Adipocyte (in vitro differentiated cells): ENCODE measurements around the gene STMN3.
A peak's percentile ranks its signal among the peaks of the same experiment; 100 is the strongest.
"Not testable (repeated sequence)": the region's sequence is repeated elsewhere in the genome, so short reads cannot be mapped to it uniquely, and the experiment has no call there.

Experiments used
- DNase-seq: peaks from one replicate; pipeline ENCODE4 v3.0.0-alpha.2; 2015; ENCODE audit warnings: low read depth
- H3K27me3 ChIP-seq: replicated peaks from 2 replicates; pipeline ENCODE4 v1.7.0; 2013; ENCODE audit warnings: mild to moderate bottlenecking, low read length, moderate library complexity; ENCODE audit not compliant: control insufficient read depth, insufficient read depth
- H3K36me3 ChIP-seq: 2 replicates; pipeline ENCODE4 v1.7.0; 2013; ENCODE audit warnings: low read length, mild to moderate bottlenecking, moderate library complexity; ENCODE audit not compliant: control insufficient read depth, insufficient read depth, severe bottlenecking
- H3K4me1 ChIP-seq: 2 replicates; pipeline ENCODE4 v1.7.0; 2013; ENCODE audit warnings: mild to moderate bottlenecking, low read length, moderate library complexity; ENCODE audit not compliant: control insufficient read depth, insufficient read depth
- H3K4me3 ChIP-seq: 2 replicates; pipeline ENCODE4 v1.7.0; 2013; ENCODE audit warnings: mild to moderate bottlenecking, low read length, moderate library complexity
- H3K9ac ChIP-seq: 2 replicates; pipeline ENCODE4 v1.7.0; 2013; ENCODE audit warnings: mild to moderate bottlenecking, low read length, moderate library complexity
- H3K9me3 ChIP-seq: 2 replicates; pipeline ENCODE4 v1.7.0; 2013; ENCODE audit warnings: mild to moderate bottlenecking, low read length, moderate library complexity; ENCODE audit not compliant: control insufficient read depth

STMN3 gene

DNA sequence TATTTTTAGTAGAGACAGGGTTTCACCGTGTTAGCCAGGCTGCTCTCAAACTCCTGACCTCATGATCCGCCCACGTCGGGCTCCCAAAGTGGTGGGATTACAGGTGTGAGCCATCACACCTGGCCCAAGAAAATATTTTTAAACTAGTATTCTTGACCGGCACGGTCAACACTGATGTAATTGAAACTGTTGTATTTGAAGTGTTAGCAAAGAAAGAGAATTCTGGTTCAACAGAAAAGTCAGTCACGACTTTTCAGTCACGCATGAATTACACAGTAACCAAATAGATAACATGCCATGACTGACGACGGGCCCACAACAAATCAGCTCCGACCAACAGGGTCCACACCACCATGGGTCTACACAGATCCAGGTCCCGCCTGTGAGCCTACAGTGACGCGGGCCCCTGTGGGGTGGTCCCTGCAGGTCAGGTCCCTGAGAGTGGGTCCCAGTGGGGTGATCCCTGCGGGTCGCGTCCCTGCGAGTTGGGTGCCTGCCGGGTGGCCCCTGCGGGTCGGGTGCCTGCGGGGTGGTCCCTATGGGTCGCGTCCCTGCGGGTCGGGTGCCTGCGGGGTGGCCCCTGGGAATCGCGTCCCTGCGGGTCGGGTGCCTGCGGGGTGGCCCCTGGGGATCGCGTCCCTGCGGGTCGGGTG, 27.3 kb downstream of the STMN3 start:
- Histone ChIP-seq H3K4me3 (peak overlapping the region; percentile 89), H3K9me3 (no peaks in the 10 kb centered on the region), H3K36me3 (no peaks in the 10 kb centered on the region), H3K9ac (peak overlapping the region; percentile 95), H3K4me1 (peaks cover 14% of the 10 kb centered on the region), H3K27me3 (no peaks in the 10 kb centered on the region)
- DNase-seq = peak; percentile 59

DNA sequence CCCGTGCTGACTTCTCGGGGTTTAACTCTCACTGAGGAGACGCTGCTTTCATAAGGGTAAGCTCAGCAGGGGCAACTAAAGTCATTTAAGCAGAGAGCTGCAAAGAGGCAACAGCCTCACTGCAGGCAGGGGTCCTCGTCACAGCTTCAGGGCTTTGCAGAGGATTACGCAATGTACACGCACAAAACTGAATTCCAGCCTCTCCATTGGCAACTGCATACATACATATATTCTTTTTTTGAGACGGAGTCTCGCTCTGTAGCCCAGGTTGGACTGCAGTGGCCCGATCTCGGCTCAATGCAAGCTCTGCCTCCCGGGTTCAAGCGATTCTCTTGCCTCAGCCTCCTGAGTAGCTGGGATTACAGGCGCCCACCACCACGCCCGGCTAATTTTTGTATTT, 28.7 kb downstream of the STMN3 start:
- Histone ChIP-seq H3K4me3 (no peak overlapping the region), H3K36me3 (no peaks in the 10 kb centered on the region), H3K4me1 (peaks cover 14% of the 10 kb centered on the region), H3K9ac (no peak overlapping the region), H3K9me3 (no peaks in the 10 kb centered on the region), H3K27me3 (no peaks in the 10 kb centered on the region)
- peak; percentile 60 for DNase-seq

DNA sequence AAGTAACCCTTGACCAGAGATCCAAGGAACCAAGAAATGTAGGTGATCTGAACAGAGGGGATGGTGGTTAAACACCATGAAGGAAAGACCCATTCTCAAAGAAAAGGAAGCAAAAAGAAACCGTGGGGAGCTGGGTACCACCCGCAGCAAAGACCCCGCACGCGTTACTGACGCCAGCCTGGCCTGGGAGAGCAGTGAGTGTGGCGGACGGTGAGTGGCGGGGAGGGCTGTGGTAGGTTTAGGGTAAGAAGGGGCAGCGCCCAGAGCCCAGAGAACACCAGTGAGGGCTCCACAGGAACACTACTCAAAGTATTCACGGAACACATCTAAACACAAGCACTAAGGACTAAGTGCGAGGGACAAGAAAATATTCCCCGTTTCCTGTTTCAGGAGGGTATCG, 30.5 kb downstream of the STMN3 start:
- no peaks in the 10 kb centered on the region for H3K27me3 ChIP-seq

DNA sequence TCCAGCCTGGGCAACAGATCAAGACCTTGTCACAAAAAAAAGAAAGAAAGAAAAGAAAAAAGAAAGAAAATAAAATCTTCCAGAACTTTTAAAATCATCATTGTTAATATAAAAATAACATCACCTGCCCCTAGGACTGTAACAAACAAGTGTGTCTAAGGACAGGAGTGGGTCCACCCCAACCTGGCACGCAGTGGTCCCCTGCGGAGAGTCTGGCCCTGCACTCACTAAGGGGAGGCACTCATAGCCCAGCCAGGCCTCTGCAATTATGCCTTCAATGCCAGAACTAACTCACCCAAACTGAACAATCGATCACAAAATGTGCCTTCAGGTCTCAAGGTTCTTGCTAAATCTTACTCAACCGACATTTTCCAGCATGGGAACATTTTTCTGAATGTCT, 31.1 kb downstream of the STMN3 start:
- H3K4me3 ChIP-seq = no peak overlapping the region

More for the DNA sequence above, 30.5 kb downstream of the STMN3 start:
- H3K4me1 ChIP-seq = peaks cover 3% of the 10 kb centered on the region
- no peak for DNase-seq
- peaks cover 12% of the 10 kb centered on the region for H3K36me3 ChIP-seq
- H3K4me3 ChIP-seq = no peak overlapping the region
- no peaks in the 10 kb centered on the region for H3K9me3 ChIP-seq
- no peak overlapping the region for H3K9ac ChIP-seq

DNA sequence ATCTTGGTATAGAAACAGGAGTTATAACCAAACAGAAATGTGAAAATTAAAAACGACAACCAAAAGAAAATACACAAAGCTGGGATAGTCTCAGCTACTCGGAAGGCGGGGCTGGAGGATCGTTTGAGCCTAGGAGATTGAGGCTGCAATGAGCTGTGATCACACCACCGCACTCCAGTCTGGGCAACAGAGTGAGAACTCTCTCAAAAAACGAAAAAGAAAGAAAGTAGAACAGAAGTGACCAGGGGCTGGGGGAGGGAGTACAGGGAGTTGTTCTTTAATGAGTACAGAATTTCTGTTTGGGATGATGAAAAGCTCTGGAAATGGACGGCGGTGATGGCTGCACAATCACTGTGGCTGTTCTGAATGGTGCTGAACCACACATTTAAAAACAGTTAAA, 32.2 kb downstream of the STMN3 start:
- Histone ChIP-seq H3K9ac (no peak overlapping the region), H3K27me3 (no peaks in the 10 kb centered on the region), H3K4me1 (peaks cover 3% of the 10 kb centered on the region), H3K4me3 (no peak overlapping the region), H3K9me3 (no peaks in the 10 kb centered on the region), H3K36me3 (peaks cover 23% of the 10 kb centered on the region)
- no peak for DNase-seq

More for the DNA sequence above, 31.1 kb downstream of the STMN3 start:
- H3K9me3 ChIP-seq = no peaks in the 10 kb centered on the region
- H3K36me3 ChIP-seq = peaks cover 16% of the 10 kb centered on the region
- DNase-seq = no peak
- H3K4me1 ChIP-seq = peaks cover 3% of the 10 kb centered on the region
- H3K9ac ChIP-seq = no peak overlapping the region
- H3K27me3 ChIP-seq = no peaks in the 10 kb centered on the region

DNA sequence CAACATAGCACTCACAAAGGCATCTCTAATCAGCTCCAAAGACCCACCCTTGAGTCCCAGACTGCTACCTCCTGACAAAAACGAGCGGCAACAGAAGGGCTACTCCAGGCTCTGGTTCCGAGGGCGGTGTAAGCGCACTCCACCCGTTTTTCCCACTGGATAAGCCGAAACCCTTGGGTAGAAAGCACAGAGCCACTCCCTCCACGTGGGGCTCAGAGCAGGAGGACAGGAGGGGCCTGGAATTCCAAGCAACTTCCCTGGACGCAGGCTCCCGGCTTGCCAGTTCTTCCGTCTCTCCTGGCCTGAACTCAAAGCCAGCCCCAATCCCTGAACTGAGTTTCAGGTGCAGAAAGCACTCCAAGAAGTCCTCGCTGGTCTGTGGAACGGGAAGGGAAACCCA, 33.7 kb downstream of the STMN3 start:
- Histone ChIP-seq H3K4me3 (no peak overlapping the region), H3K36me3 (peaks cover 28% of the 10 kb centered on the region), H3K9me3 (no peaks in the 10 kb centered on the region), H3K4me1 (peaks cover 2% of the 10 kb centered on the region), H3K27me3 (no peaks in the 10 kb centered on the region), H3K9ac (no peak overlapping the region)
- DNase-seq = no peak

DNA sequence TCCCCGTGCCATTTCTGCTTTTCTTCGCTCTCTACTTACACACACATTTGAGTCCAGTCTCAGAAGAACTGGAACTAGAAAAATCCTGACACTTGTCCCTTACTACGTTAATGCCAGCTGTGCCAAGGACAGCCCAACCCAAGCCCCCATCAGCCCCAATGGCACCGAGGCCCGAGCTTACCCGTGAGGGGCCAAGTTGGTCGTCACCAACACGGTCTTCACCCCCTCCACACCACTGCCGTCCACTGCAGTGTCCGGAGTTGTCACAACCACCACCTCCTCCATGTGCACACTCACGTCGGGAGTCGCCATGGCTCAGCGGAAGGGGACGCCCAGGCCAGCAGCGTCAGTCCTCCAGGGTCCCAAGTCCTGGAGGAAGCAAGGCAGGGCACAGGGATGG, 34.1 kb downstream of the STMN3 start:
- Histone ChIP-seq H3K36me3 (peaks cover 28% of the 10 kb centered on the region), H3K27me3 (no peaks in the 10 kb centered on the region), H3K4me1 (no peaks in the 10 kb centered on the region), H3K9ac (no peak overlapping the region), H3K9me3 (no peaks in the 10 kb centered on the region), H3K4me3 (no peak overlapping the region)
- DNase-seq = no peak

DNA sequence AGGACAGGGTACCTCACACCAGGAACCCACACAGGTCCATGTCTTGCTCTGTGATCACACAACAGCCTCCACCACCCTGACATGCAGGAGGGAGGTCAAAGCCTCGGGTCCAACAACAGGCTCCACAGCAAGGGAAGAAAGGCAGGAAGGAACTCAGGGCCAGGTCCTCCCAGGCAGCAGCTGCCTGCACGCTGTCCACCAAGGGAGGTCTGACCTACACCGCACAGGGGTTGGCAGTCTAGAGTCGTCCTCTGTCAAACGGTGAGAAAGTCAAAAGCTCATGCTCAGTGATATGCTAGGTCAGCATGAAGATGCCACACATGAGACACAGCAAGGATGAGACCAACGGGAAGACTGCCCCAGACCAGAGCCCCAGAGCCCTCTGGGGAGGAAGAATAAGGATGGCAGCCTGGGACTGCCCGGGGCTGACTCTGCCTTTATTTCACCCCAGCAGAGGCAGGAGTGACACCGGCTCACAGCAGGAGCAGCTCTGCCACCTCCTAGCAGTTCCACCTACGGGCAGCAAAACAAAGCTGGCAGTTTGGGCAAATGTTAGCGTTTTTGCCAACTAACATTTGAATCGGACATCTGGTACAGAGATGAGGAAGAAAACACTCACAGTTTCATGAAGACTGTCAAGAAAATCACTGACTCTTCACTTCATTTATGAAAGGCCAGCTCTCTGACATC, 34.8 kb downstream of the STMN3 start:
- no peaks in the 10 kb centered on the region for H3K4me1 ChIP-seq
- no peak for DNase-seq
- peaks cover 28% of the 10 kb centered on the region for H3K36me3 ChIP-seq
- H3K27me3 ChIP-seq = no peaks in the 10 kb centered on the region
- no peak overlapping the region for H3K4me3 ChIP-seq
- no peak overlapping the region for H3K9ac ChIP-seq
- no peaks in the 10 kb centered on the region for H3K9me3 ChIP-seq

DNA sequence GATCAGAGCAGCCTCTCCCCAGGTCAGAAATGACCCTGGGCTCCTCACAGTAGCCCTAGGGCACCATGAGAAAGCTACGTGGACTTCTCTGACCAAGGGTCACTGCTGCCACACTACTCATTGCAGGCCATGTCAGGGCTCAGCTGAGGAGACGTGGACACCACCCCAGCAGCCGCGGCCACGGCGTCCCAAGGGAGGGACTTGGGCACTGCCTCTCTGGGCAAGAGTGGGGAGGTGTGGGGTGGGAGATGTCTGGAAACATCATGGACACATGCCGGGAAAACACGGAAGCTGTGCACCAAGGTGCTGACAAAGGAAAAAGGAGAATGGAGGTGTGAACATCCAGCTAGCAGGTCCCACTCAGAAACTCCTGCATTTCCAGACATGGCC, 35.4 kb downstream of the STMN3 start:
- no peak overlapping the region for H3K9ac ChIP-seq
- H3K4me1 ChIP-seq = no peaks in the 10 kb centered on the region
- no peaks in the 10 kb centered on the region for H3K27me3 ChIP-seq
- DNase-seq = no peak
- H3K36me3 ChIP-seq = peaks cover 28% of the 10 kb centered on the region
- no peak overlapping the region for H3K4me3 ChIP-seq
- no peaks in the 10 kb centered on the region for H3K9me3 ChIP-seq

DNA sequence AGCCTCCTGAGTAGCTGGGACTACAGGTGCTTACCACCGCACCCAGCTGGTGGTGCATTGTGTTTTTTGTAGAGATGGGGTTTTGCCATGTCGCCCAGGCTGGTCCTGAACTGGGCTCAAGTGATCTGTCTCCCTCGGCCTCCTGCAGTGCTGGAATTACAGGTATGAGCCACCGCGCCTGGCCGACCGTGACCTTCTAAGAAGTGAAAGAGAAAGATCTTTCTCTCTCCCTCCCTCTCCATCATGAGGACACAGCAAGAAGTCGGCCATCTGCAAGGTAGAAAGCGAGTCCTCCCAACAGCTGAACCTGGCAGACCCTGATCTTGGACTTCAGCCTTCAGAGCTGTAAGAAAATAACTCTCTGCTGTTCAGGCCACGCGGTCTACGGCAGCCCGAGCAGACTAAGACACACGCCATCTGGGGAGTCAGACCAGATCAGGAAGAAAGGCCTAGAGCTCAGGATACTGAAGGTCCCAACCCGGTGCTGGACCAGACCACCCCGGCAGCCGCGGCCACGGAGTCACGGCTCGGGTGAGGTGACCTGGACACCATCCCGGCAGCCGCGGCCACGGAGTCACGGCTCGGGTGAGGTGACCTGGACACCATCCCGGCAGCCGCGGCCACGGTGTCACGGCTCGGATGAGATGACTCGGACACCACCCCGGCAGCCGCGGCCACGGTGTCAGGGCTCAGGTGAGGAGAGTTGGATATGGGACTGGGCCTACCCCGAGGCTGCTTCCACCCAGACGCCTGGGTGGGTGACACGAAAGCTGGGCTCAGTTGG, 35.9 kb downstream of the STMN3 start:
- H3K36me3 ChIP-seq = peaks cover 28% of the 10 kb centered on the region
- no peaks in the 10 kb centered on the region for H3K27me3 ChIP-seq
- DNase-seq = no peak

DNA sequence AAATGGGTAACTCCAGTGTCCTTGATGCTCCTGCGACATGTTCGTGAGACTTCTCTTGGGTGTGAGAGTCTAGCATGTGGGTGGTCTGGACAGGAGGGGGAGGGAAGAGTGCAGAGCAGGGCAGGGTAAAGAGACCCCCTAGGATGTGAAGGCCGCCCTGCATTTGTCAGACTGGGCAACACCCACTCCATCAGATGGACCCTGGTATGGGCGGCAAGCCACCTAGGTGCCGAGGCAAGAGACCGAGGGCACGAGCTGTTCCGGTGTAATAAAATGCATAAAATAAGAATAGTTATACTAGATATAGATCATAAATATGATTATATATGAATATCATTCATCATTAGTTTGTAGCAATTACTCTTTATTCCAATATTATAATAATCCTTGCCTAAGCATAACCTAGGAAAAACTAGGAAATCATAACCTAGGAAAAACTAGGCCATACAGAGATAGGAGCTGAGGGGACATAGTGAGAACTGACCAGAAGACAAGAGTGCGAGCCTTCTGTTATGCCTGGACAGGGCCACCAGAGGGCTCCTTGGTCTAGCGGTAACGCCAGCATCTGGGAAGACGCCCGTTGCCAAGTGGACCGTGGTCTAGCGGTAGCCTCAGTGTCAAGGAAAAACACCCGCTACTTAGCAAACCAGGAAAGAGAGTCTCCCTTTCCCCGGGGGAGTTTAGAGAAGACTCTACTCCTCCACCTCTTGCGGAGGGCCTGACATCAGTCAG, 39.2 kb downstream of the STMN3 start:
- H3K4me3 ChIP-seq, H3K27me3 ChIP-seq, H3K9me3 ChIP-seq, H3K4me1 ChIP-seq, H3K9ac ChIP-seq, DNase-seq: not testable (repeated sequence)
- H3K36me3 ChIP-seq = peaks cover 28% of the 10 kb centered on the region

More for the DNA sequence above, 35.9 kb downstream of the STMN3 start:
- H3K4me1 ChIP-seq = no peaks in the 10 kb centered on the region
- no peak overlapping the region for H3K4me3 ChIP-seq
- no peaks in the 10 kb centered on the region for H3K9me3 ChIP-seq
- no peak overlapping the region for H3K9ac ChIP-seq
